ENCODE data around the gene ZNF226. TPM values are rescaled to one million over a fixed set of nuclear protein-coding genes. Genes with fewer than 3 reads are reported as not detected.
"Not testable (repeated sequence)": the region's sequence is repeated elsewhere in the genome, so short reads cannot be mapped to it uniquely, and the experiment has no call there.

The ZNF226 gene
- total RNA-seq, 4 donors from 2014 or later: 3.2 to 6.9 (median 3.8) TPM

DNA sequence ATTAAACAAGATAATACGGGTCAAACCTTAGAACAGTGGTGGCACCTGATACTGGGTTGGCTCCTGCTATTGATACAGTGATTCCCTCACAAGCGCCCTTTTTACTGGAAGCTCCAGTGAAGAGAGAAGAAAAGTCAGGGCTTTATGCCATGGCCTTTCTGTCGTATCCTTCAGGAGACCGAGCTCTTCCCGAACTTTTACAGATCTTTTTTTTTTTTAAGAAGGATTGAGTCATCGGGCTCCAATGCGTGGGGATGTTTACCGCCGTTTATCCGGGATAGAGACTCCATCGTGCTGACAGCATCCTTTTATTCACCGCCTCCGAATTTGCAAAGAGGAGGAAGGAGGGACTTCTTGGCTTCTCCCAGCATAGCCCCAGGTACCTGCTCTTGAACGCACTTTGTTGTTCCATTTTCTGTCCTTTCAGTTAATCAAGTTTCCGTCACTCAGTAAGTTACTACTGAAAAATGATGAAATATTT lies 48.0 kb downstream of the ZNF226 start:
- intact Hi-C loops (cut with DNase I; ENCODE audit: low total_unique reads): loop anchor here (1.0 to 5.0 kb wide), 12 partner anchors 48 to 386 kb away; partner anchors contain the start of genes ZNF112, ZNF180, ZNF221 and ZNF223
- H3K4me1 ChIP-seq: peaks cover 11 to 16% of the 10 kb centered on the region in 2 donors
- H3K4me3 ChIP-seq: peak overlapping the region; percentile 70 to 98 (median 81)
- in situ Hi-C loops (cut with MboI; ENCODE audit: low sequenced_read_pairs in 4 of 4): loop anchor here in 2 of 4 donors (5.0 to 10.0 kb wide), 4 partner anchors 48 to 211 kb away; partner anchors contain the start of genes ZNF225 (in 2 of the 2), ZNF226 (in 1 of the 2) and ZNF230 (in 1 of the 2)
- H3K27me3 ChIP-seq: no peaks in the 10 kb centered on the region
- peaks cover 1 to 34% of the 10 kb centered on the region in 2 donors for H3K36me3 ChIP-seq
- H3K27ac ChIP-seq: peak overlapping the region; percentile 87 to 91 (median 90)
- TF ChIP-seq POLR2A (IDR thresholded peaks at IDR 0.05): no peak
- no peak for TF ChIP-seq CTCF (IDR thresholded peaks at IDR 0.05 in 4 of 5, conservative IDR thresholded peaks at IDR 0.05 in 1 of 5)
- H3K9me3 ChIP-seq: peaks cover 0 to 5% (median 0%) of the 10 kb centered on the region in 3 donors
- no peak for DNase-seq
- ATAC-seq: peak; percentile 10 to 14

DNA sequence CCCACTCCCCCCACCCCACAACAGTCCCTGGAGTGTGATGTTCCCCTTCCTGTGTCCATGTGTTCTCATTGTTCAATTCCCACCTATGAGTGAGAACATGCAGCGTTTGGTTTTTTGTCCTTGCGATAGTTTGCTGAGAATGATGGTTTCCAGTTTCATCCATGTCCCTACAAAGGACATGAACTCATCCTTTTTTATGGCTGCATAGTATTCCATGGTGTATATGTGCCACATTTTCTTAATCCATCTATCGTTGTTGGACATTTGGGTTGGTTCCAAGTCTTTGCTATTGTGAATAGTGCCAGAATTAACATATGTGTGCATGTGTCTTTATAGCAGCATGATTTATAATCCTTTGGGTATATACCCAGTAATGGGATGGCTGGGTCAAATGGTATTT lies 55.0 kb downstream of the ZNF226 start:
- peaks cover 3 to 43% of the 10 kb centered on the region in 2 donors for H3K36me3 ChIP-seq
- ATAC-seq; intact Hi-C loops (cut with DNase I; ENCODE audit: low total_unique reads): not testable (repeated sequence)

DNA sequence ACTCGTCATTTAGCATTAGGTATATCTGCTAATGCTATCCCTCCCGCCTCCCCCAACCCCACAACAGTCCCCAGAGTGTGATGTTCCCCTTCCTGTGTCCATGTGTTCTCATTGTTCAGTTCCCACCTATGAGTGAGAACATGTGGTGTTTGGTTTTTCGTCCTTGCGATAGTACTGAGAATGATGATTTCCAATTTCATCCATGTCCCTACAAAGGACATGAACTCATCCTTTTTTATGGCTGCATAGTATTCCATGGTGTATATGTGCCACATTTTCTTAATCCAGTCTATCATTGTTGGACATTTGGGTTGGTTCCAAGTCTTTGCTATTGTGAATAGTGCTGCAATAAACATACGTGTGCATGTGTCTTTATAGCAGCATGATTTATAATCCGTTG lies 55.9 kb downstream of the ZNF226 start:
- ATAC-seq; H3K27me3 ChIP-seq; in situ Hi-C loops (cut with MboI; ENCODE audit: low sequenced_read_pairs in 4 of 4); H3K27ac ChIP-seq; intact Hi-C loops (cut with DNase I; ENCODE audit: low total_unique reads); H3K4me3 ChIP-seq; H3K4me1 ChIP-seq; DNase-seq; H3K9me3 ChIP-seq: not testable (repeated sequence)
- peaks cover 3 to 38% of the 10 kb centered on the region in 2 donors for H3K36me3 ChIP-seq

More for the DNA sequence above, 55.0 kb downstream of the ZNF226 start:
- H3K27ac ChIP-seq, H3K9me3 ChIP-seq, DNase-seq, H3K4me1 ChIP-seq, H3K4me3 ChIP-seq, H3K27me3 ChIP-seq: not testable (repeated sequence)
- in situ Hi-C loops (cut with MboI; ENCODE audit: low sequenced_read_pairs in 4 of 4): loop anchor here in 2 of 4 donors (10.0 kb wide), 2 partner anchors 55 to 105 kb away; partner anchors contain the start of genes ZNF225 (in 1 of the 2) and ZNF226 (in 1 of the 2)

- ATAC-seq; intact Hi-C loops (cut with DNase I; ENCODE audit: low total_unique reads); H3K27ac ChIP-seq; H3K4me1 ChIP-seq; H3K27me3 ChIP-seq; DNase-seq; H3K4me3 ChIP-seq; in situ Hi-C loops (cut with MboI; ENCODE audit: low sequenced_read_pairs in 4 of 4); H3K9me3 ChIP-seq: not testable (repeated sequence)
- peaks cover 3 to 39% of the 10 kb centered on the region in 2 donors for H3K36me3 ChIP-seq
These were observed 56.4 kb downstream of the ZNF226 start for GRCh38 chr19:44221291-44221690.

Other genes with a start within 250 kb of the ZNF226 start
- 1 to 10 TPM; 2.8 to 7.7 (median 4.0) TPM for gene ZNF45, start 229.8 kb upstream of the ZNF226 start, total RNA-seq
- gene ZNF221, start 213.9 kb upstream of the ZNF226 start, total RNA-seq: 10 to 100 TPM in 1 of 4 donors, 1 to 10 TPM in 1, under 1 TPM in 2; 0.76 to 15.3 (median 0.96) TPM
- gene ZNF155, start 180.9 kb upstream of the ZNF226 start, total RNA-seq: 1 to 10 TPM in 3 of 4 donors, under 1 TPM in 1; 0.97 to 2.0 (median 1.6) TPM
- 1 to 10 TPM in 2 of 4 donors, under 1 TPM in 1, not detected in 1; 0.78 to 4.5 (median 4.5) TPM for gene ZNF230, start 162.1 kb upstream of the ZNF226 start, total RNA-seq
- 1 to 10 TPM in 3 of 4 donors, under 1 TPM in 1; 0.56 to 1.6 (median 1.1) TPM for gene ZNF222, start 139.7 kb upstream of the ZNF226 start, total RNA-seq
- gene ZNF223, start 113.1 kb upstream of the ZNF226 start, total RNA-seq: 1 to 10 TPM in 1 of 4 donors, under 1 TPM in 2, not detected in 1; 0.56 to 3.0 (median 0.91) TPM
- gene ZNF284, start 92.9 kb upstream of the ZNF226 start, total RNA-seq: 1 to 10 TPM in 1 of 4 donors, under 1 TPM in 3; 0.38 to 1.3 (median 0.63) TPM
- gene ZNF224, start 70.7 kb upstream of the ZNF226 start, total RNA-seq: 10 to 100 TPM in 1 of 4 donors, 1 to 10 TPM in 3; 4.9 to 14.1 (median 6.9) TPM
- gene ZNF225, start 51.7 kb upstream of the ZNF226 start, total RNA-seq: 1 to 10 TPM in 3 of 4 donors, under 1 TPM in 1; 0.75 to 1.4 (median 1.1) TPM
- 1 to 10 TPM; 2.2 to 3.5 (median 2.9) TPM for gene ZNF234, start 23.5 kb upstream of the ZNF226 start, total RNA-seq
- 10 to 100 TPM in 1 of 4 donors, 1 to 10 TPM in 3; 6.8 to 17.7 (median 8.3) TPM for gene ZNF227, start 47.4 kb downstream of the ZNF226 start, total RNA-seq
- gene ZNF233, start 94.8 kb downstream of the ZNF226 start, total RNA-seq: 1 to 10 TPM in 3 of 4 donors, under 1 TPM in 1; 0.93 to 3.5 (median 1.5) TPM
- 1 to 10 TPM; 1.9 to 3.3 (median 2.1) TPM for gene ZNF235, start 139.9 kb downstream of the ZNF226 start, total RNA-seq
- 1 to 10 TPM in 3 of 4 donors, under 1 TPM in 1; 0.78 to 4.0 (median 1.6) TPM for gene ZNF112, start 191.6 kb downstream of the ZNF226 start, total RNA-seq
- 1 to 10 TPM in 1 of 4 donors, under 1 TPM in 3; 0.61 to 1.0 (median 0.69) TPM for gene ZNF285, start 236.5 kb downstream of the ZNF226 start, total RNA-seq

Measured in gastrocnemius medialis (tissue), 4 donors.